ENCODE measurements around the gene FAM174B. TPM values are rescaled to one million over a fixed set of nuclear protein-coding genes. Genes with fewer than 3 reads are reported as not detected.

The FAM174B gene
- total and polyA plus RNA-seq, 2 experiments from 2014 or later = 15.0 to 21.8 TPM

DNA sequence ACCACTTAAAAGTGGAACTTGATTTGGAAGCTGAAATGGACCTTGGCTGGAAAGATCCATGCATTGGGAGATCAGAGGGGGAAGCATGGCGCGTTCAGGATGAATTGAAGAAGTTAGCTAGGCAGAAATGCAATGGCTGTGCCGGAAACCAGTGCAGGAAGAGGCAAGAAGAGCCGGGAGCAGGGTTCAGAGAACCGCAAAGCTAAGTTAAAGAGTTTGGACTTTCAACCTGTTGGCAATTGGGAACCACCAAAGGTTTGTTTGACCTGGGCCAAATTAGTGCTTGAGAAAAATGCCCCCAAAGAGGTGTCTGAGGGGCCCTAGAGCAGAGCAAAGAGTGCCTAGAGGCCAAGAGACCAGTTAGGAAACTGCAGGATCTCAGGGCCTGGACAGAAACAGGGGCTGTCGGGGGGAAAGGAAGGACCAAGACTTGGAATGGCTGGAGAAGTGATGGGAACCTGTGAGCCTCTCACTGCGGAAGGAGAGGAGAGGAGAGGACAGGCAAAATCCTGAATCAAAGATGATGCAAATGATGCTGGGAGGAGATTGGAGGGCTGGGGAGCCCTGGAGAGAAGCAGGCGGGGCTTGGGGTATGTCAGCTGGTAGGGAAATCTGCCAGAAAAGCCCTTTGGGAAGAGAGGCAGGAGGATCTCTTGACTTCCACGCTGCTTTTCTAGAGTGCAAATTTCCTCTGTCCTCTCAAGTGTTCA is 49.3 kb downstream of the FAM174B start:
- Histone ChIP-seq H2AFZ (no peak overlapping the region), H3K9me2 (ENCODE audit: insufficient read depth) (no peaks in the 10 kb centered on the region), H3K4me3 (no peak overlapping the region), H3K79me2 (replicated peaks; ENCODE audit: insufficient read depth) (no peaks in the 10 kb centered on the region), H3F3A (replicated peaks; ENCODE audit: low read depth) (no peaks in the 10 kb centered on the region), H3K27ac (ENCODE audit: low read depth) (no peak overlapping the region), H3K36me3 (ENCODE audit: insufficient read depth) (no peaks in the 10 kb centered on the region), H3K4me2 (no peak overlapping the region), H4K20me1 (replicated peaks; ENCODE audit: insufficient read depth) (no peaks in the 10 kb centered on the region), H3K4me1 (ENCODE audit: insufficient read depth) (no peaks in the 10 kb centered on the region), H3K27me3 (ENCODE audit: insufficient read depth) (no peaks in the 10 kb centered on the region)
- TF ChIP-seq, protein P1, sequence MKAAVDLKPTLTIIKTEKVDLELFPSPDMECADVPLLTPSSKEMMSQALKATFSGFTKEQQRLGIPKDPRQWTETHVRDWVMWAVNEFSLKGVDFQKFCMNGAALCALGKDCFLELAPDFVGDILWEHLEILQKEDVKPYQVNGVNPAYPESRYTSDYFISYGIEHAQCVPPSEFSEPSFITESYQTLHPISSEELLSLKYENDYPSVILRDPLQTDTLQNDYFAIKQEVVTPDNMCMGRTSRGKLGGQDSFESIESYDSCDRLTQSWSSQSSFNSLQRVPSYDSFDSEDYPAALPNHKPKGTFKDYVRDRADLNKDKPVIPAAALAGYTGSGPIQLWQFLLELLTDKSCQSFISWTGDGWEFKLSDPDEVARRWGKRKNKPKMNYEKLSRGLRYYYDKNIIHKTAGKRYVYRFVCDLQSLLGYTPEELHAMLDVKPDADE (IDR thresholded peaks at IDR 0.05) = no peak
- TF ChIP-seq, protein P2, sequence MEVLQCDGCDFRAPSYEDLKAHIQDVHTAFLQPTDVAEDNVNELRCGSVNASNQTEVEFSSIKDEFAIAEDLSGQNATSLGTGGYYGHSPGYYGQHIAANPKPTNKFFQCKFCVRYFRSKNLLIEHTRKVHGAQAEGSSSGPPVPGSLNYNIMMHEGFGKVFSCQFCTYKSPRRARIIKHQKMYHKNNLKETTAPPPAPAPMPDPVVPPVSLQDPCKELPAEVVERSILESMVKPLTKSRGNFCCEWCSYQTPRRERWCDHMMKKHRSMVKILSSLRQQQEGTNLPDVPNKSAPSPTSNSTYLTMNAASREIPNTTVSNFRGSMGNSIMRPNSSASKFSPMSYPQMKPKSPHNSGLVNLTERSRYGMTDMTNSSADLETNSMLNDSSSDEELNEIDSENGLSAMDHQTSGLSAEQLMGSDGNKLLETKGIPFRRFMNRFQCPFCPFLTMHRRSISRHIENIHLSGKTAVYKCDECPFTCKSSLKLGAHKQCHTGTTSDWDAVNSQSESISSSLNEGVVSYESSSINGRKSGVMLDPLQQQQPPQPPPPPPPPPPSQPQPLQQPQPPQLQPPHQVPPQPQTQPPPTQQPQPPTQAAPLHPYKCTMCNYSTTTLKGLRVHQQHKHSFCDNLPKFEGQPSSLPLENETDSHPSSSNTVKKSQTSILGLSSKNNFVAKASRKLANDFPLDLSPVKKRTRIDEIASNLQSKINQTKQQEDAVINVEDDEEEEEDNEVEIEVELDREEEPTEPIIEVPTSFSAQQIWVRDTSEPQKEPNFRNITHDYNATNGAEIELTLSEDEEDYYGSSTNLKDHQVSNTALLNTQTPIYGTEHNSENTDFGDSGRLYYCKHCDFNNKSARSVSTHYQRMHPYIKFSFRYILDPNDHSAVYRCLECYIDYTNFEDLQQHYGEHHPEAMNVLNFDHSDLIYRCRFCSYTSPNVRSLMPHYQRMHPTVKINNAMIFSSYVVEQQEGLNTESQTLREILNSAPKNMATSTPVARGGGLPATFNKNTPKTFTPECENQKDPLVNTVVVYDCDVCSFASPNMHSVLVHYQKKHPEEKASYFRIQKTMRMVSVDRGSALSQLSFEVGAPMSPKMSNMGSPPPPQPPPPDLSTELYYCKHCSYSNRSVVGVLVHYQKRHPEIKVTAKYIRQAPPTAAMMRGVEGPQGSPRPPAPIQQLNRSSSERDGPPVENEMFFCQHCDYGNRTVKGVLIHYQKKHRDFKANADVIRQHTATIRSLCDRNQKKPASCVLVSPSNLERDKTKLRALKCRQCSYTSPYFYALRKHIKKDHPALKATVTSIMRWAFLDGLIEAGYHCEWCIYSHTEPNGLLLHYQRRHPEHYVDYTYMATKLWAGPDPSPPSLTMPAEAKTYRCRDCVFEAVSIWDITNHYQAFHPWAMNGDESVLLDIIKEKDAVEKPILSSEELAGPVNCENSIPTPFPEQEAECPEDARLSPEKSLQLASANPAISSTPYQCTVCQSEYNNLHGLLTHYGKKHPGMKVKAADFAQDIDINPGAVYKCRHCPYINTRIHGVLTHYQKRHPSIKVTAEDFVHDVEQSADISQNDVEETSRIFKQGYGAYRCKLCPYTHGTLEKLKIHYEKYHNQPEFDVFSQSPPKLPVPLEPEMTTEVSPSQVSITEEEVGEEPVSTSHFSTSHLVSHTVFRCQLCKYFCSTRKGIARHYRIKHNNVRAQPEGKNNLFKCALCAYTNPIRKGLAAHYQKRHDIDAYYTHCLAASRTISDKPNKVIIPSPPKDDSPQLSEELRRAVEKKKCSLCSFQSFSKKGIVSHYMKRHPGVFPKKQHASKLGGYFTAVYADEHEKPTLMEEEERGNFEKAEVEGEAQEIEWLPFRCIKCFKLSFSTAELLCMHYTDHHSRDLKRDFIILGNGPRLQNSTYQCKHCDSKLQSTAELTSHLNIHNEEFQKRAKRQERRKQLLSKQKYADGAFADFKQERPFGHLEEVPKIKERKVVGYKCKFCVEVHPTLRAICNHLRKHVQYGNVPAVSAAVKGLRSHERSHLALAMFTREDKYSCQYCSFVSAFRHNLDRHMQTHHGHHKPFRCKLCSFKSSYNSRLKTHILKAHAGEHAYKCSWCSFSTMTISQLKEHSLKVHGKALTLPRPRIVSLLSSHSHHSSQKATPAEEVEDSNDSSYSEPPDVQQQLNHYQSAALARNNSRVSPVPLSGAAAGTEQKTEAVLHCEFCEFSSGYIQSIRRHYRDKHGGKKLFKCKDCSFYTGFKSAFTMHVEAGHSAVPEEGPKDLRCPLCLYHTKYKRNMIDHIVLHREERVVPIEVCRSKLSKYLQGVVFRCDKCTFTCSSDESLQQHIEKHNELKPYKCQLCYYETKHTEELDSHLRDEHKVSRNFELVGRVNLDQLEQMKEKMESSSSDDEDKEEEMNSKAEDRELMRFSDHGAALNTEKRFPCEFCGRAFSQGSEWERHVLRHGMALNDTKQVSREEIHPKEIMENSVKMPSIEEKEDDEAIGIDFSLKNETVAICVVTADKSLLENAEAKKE (CRISPR knock-in tag; IDR thresholded peaks at IDR 0.05) = no peak
- TF ChIP-seq JUNB (IDR thresholded peaks at IDR 0.05; ENCODE audit: unreplicated experiment) (no peak), POLR2AphosphoS5 (IDR thresholded peaks at IDR 0.05; ENCODE audit: low read depth) (no peak), STAT1 (IDR thresholded peaks at IDR 0.05; ENCODE audit: unreplicated experiment) (no peak), ZNF114 (CRISPR knock-in tag; IDR thresholded peaks at IDR 0.05) (no peak), EZH2phosphoT487 (IDR thresholded peaks at IDR 0.05; ENCODE audit: unreplicated experiment) (no peak), EZH2 (IDR thresholded peaks at IDR 0.05; ENCODE audit: low read depth, unreplicated experiment) (no peak), ZNF331 (CRISPR knock-in tag; IDR thresholded peaks at IDR 0.05; ENCODE audit: low read depth) (no peak), NANOG (IDR thresholded peaks at IDR 0.05; ENCODE audit: borderline replicate concordance) (no peak), CREB1 (CRISPR knock-in tag; IDR thresholded peaks at IDR 0.05; ENCODE audit: low read depth) (no peak)
- TF ChIP-seq, protein P3, sequence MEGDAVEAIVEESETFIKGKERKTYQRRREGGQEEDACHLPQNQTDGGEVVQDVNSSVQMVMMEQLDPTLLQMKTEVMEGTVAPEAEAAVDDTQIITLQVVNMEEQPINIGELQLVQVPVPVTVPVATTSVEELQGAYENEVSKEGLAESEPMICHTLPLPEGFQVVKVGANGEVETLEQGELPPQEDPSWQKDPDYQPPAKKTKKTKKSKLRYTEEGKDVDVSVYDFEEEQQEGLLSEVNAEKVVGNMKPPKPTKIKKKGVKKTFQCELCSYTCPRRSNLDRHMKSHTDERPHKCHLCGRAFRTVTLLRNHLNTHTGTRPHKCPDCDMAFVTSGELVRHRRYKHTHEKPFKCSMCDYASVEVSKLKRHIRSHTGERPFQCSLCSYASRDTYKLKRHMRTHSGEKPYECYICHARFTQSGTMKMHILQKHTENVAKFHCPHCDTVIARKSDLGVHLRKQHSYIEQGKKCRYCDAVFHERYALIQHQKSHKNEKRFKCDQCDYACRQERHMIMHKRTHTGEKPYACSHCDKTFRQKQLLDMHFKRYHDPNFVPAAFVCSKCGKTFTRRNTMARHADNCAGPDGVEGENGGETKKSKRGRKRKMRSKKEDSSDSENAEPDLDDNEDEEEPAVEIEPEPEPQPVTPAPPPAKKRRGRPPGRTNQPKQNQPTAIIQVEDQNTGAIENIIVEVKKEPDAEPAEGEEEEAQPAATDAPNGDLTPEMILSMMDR (conservative IDR thresholded peaks at IDR 0.05; ENCODE audit: low read depth in 2 of 2) = no peak
- TF ChIP-seq, protein P4, sequence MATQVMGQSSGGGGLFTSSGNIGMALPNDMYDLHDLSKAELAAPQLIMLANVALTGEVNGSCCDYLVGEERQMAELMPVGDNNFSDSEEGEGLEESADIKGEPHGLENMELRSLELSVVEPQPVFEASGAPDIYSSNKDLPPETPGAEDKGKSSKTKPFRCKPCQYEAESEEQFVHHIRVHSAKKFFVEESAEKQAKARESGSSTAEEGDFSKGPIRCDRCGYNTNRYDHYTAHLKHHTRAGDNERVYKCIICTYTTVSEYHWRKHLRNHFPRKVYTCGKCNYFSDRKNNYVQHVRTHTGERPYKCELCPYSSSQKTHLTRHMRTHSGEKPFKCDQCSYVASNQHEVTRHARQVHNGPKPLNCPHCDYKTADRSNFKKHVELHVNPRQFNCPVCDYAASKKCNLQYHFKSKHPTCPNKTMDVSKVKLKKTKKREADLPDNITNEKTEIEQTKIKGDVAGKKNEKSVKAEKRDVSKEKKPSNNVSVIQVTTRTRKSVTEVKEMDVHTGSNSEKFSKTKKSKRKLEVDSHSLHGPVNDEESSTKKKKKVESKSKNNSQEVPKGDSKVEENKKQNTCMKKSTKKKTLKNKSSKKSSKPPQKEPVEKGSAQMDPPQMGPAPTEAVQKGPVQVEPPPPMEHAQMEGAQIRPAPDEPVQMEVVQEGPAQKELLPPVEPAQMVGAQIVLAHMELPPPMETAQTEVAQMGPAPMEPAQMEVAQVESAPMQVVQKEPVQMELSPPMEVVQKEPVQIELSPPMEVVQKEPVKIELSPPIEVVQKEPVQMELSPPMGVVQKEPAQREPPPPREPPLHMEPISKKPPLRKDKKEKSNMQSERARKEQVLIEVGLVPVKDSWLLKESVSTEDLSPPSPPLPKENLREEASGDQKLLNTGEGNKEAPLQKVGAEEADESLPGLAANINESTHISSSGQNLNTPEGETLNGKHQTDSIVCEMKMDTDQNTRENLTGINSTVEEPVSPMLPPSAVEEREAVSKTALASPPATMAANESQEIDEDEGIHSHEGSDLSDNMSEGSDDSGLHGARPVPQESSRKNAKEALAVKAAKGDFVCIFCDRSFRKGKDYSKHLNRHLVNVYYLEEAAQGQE (IDR thresholded peaks at IDR 0.05; ENCODE audit: unreplicated experiment) = no peak
- H3K27me3 Mint-ChIP-seq (ENCODE audit: insufficient read depth, low read depth, poor library complexity) = peaks cover 6% of the 10 kb centered on the region
- H3K9me3 Mint-ChIP-seq = peaks cover 34% of the 10 kb centered on the region
- peaks cover 32% of the 10 kb centered on the region for H3K36me3 Mint-ChIP-seq (ENCODE audit: low read depth)
- H3K27ac Mint-ChIP-seq = no peak overlapping the region
- no peak for ATAC-seq
- no peak for DNase-seq (ENCODE audit: low spot score)
- H3K4me1 Mint-ChIP-seq = no peaks in the 10 kb centered on the region
- no peak overlapping the region for H3K4me3 Mint-ChIP-seq

All from GM23338 (cell line).